GM12875 (cell line): ENCODE data around the gene CTNNBIP1.

ENCODE experiments used
- H3K4me3 ChIP-seq: one replicate; pipeline ENCODE4 v1.5.1; 2011; ENCODE audit warnings: low read depth, low read length, control low read depth
- TF ChIP-seq, protein P1 (sequence below): IDR thresholded peaks from 2 replicates; pipeline ENCODE4 v1.5.1; 2011; ENCODE audit warnings: low read depth, mild to moderate bottlenecking, control low read depth, inconsistent platforms, low read length, moderate library complexity, borderline replicate concordance; ENCODE audit not compliant: insufficient read depth

CTNNBIP1 gene, protein sequence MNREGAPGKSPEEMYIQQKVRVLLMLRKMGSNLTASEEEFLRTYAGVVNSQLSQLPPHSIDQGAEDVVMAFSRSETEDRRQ

DNA sequence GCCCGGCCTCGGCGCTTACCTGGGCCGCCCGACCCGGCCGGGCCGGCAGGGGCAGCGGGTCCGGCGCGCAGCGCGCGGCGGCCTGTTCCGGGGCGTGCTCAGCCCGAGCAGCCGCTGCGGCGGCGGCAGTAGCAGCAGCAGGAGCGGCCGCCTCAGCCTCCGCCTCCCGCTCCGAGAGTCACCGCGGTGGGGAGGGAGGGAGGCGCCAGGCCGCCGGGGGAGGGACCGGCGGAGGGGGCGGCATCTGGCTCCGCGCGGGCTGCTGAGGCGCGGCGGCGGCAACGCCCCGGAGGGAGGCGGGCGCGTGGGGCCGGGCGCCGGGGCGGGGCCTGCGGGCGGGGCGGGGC, at the start of gene CTNNBIP1:
Gene CTNNBIP1 (minus strand): TSS at position 194 of the 347 bp plus-strand sequence. CDS start 38,205 bp downstream, outside the sequence.
- TF ChIP-seq, protein P1, sequence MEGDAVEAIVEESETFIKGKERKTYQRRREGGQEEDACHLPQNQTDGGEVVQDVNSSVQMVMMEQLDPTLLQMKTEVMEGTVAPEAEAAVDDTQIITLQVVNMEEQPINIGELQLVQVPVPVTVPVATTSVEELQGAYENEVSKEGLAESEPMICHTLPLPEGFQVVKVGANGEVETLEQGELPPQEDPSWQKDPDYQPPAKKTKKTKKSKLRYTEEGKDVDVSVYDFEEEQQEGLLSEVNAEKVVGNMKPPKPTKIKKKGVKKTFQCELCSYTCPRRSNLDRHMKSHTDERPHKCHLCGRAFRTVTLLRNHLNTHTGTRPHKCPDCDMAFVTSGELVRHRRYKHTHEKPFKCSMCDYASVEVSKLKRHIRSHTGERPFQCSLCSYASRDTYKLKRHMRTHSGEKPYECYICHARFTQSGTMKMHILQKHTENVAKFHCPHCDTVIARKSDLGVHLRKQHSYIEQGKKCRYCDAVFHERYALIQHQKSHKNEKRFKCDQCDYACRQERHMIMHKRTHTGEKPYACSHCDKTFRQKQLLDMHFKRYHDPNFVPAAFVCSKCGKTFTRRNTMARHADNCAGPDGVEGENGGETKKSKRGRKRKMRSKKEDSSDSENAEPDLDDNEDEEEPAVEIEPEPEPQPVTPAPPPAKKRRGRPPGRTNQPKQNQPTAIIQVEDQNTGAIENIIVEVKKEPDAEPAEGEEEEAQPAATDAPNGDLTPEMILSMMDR: no peak
- H3K4me3 ChIP-seq: peak within 1 kb of the TSS; percentile 78

DNA sequence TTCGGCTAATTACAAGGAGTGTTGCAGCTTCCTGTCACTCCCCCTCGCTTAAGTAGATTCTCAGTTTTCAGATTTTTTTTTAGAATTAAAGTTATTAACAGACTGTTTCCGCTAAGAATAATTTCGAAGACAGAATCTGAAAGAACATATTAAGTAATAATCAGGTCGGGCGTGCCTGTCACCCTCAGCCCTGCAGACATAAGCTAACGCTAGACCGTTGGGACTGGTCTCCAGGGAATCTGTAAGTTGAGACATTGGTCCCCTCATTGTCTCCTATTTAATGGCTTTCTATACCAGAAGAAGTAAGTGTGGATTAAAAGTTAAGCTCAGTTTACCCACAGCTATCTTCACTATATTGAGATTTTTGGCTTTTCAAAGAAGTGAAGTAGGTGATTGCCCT, 47.7 kb upstream of the CTNNBIP1 start:
- TF ChIP-seq, protein P1: no peak
- no peak overlapping the region for H3K4me3 ChIP-seq

DNA sequence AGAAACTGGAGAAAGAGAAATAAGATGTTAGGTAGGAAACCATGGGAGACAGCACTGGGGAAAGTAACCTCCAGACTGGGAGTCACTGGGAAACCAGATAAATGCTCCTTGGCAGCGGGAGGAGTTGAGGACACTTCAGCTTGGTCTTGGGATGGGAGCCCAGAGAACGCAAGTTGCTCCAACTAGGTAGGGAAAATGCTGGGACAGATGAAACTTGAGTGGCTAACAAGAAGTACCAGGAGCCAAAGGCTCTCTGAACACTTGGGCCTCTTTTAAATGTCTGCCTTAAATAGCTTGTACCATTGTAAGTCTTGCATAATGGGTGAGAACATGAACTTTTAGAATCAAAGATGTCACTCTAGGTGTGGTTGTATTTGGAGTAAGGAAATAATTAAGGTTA, 36.2 kb upstream of the CTNNBIP1 start:
- H3K4me3 ChIP-seq: no peak overlapping the region
- TF ChIP-seq, protein P1: no peak

DNA sequence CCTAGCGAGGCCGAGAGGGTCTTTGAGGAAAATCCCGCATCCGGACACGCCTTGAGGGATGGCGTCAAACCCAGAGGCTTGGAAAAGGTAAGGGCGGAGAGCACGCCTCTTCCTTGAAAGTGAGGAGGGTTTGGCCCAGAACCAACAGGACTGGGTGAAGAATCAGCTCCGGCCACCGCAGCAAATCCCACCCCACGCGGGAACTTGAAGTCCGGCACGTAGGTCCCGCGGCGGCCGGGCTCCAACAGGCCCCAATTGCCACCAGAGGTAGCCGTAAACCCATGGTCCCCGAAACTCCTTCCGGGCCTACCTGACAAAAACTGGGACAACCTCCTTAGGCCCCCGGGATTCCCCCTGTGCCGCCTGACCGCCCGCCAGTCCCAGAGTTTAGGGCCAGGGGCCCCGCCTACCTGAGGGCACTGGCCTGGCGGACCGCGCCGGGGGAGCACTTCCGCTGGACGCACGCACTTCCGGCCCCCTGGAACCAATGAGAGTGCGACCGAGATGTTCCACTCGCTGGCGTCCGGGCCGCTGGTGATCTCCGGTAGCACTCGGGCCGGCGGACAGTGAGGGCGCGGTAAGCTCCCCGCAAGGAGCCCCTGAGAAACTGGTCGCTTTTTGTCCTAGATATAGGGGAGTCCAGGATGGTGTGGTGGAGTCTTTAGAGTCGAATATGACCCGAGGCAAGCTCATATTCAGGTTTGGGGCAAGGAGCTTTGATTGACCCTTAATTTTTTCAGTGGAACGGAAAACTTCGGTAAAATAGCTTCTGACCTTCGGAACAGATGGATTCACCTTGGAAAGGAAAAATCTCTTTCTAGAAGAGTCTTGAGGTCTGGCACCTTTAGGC, 33.1 kb upstream of the CTNNBIP1 start, which contains the start of the genes LZIC and NMNAT1:
Gene LZIC (minus strand): TSS at position 453 of the 850 bp plus-strand sequence. CDS start 6,772 bp downstream, outside the sequence.
Gene NMNAT1 (plus strand): TSS at position 537 of the 850 bp plus-strand sequence. CDS start 28,599 bp downstream, outside the sequence.
- peak within 1 kb of the TSS; percentile 91 for H3K4me3 ChIP-seq
- TF ChIP-seq, protein P1: no peak

DNA sequence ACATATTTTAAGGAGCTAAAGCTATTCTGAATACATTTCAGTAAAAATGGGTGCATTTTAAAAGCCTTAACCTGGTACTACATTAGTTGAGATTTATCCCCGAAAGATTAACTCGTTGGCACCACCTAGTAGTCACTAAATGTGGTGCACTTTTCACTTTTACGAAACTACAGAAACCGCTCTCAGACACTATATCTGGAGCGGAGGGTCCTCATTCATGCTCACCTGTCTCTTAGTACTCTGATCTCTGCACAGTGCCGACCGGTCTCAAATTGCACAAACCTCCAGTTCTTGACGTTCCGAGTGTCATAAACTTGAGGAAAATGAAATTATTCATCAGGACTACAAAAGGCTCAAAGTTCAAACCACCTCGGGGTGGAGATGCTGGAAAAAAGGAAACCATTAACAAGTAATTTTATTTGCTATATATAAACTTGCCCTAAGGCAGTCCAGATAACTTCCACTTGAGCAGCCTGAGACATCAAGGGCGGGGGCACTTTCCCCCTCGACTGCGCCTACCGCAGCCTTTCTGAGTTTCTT, 32.4 kb upstream of the CTNNBIP1 start:
- peak overlapping the region; percentile 91 for H3K4me3 ChIP-seq
- TF ChIP-seq, protein P1: peak; percentile 29; the same call in 1 of the 2 replicates

DNA sequence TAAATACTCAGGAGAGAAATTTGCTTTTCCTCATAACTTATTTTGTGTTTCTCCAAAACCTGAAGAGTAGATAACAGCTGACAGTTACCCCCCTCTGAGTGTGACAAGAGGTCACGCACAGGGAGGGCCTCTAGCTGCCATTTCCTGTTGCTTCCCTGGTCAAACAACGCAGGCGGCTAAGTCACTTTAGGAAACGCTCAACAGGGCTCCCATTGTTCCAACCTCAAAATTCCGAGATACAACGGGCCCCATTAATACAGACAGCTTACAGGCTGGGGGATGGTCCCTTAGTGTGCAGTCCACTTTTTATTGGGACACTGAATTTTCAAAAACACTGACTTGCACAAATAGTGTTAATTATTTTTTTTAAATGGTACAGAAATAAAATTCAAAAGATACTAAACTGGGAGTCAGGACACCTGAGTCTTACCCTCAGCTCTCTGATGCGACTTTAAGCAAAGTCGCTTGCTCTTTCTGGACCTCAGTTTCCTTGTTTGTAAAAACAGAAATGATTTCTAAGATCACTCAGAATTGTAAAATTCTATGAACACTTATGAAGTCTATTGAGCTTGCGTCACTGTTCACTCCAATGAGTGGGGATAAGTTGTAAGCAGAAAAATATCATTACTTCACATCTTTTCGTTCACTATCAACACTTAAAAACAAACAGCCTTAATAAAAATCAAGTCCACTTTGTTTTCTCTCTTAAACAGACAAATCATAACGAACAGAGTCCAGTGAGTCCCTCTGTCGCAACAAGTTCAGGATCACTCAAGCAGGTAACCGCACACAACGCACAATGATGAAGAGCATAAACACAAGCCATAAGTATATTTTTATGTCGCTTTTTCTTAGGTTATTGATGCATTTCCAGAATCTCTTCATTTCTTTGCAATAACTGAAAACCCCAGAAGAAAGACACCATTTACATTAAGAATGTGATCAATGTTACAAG, 19.6 kb upstream of the CTNNBIP1 start:
- no peak overlapping the region for H3K4me3 ChIP-seq
- TF ChIP-seq, protein P1: no peak
